NCI-H1092 treated with DMSO at 0.1 percent for 48 hours (cell line): Measurements from ENCODE around the gene MYBPH.

Experiments
- DNase-seq: peaks from one replicate; lab custom pipeline; 2025; lab: John Stamatoyannopoulos, UW

Gene MYBPH

GRCh38 chr1:203175237-203175826 lies at the start of gene MYBPH:
TSS of gene MYBPH (minus strand) at chr1:203175826. CDS start at chr1:203175755, 71 bp downstream.
- DNase-seq: no peak

GRCh38 chr1:203225071-203225470 lies 49.4 kb upstream of the MYBPH start:
- no peak for DNase-seq

GRCh38 chr1:203223012-203223775 lies 47.6 kb upstream of the MYBPH start:
- DNase-seq: no peak

- DNase-seq: no peak
Observed at GRCh38 chr1:203219934-203220333, 44.3 kb upstream of the MYBPH start.

GRCh38 chr1:203219171-203219570 lies 43.5 kb upstream of the MYBPH start:
- DNase-seq: no peak

GRCh38 chr1:203217668-203218067 lies 42.0 kb upstream of the MYBPH start:
- no peak for DNase-seq

- DNase-seq: no peak
Observed at GRCh38 chr1:203217139-203217655, 41.6 kb upstream of the MYBPH start.

- peak; percentile 82 for DNase-seq
Observed at GRCh38 chr1:203216274-203217138, 40.9 kb upstream of the MYBPH start.

- no peak for DNase-seq
Observed at GRCh38 chr1:203215573-203215972, 39.9 kb upstream of the MYBPH start.

GRCh38 chr1:203214871-203215270 lies 39.2 kb upstream of the MYBPH start:
- no peak for DNase-seq

- no peak for DNase-seq
Observed at GRCh38 chr1:203213126-203213525, 37.5 kb upstream of the MYBPH start.

GRCh38 chr1:203211812-203212211 lies 36.2 kb upstream of the MYBPH start:
- DNase-seq: no peak

GRCh38 chr1:203210988-203211387 lies 35.4 kb upstream of the MYBPH start:
- DNase-seq: no peak

GRCh38 chr1:203210350-203210749 lies 34.7 kb upstream of the MYBPH start:
- no peak for DNase-seq

GRCh38 chr1:203208181-203208580 lies 32.6 kb upstream of the MYBPH start:
- DNase-seq: no peak

- DNase-seq: no peak
Observed at GRCh38 chr1:203207751-203208150, 32.1 kb upstream of the MYBPH start.

- no peak for DNase-seq
Observed at GRCh38 chr1:203206129-203206687, 30.6 kb upstream of the MYBPH start.

- no peak for DNase-seq
Observed at GRCh38 chr1:203204756-203205155, 29.1 kb upstream of the MYBPH start.

GRCh38 chr1:203202431-203203245 lies 27.0 kb upstream of the MYBPH start:
- DNase-seq: no peak

- no peak for DNase-seq
Observed at GRCh38 chr1:203201516-203202205, 26.0 kb upstream of the MYBPH start.

- no peak for DNase-seq
Observed at GRCh38 chr1:203200916-203201315, 25.3 kb upstream of the MYBPH start.
